Prostate gland (tissue), 2 donors: ENCODE data around the gene RIMS1.

Experiments used
- CTCF ChIP-seq, 4 experiments: fragments of 200-600 bp in 2 of 4; fragments of 450-650 bp in 2 of 4; sonication (generic) in 2 of 4; IDR thresholded peaks; 1 replicate in 3 of 4; 2 replicates in 1 of 4; pipeline ENCODE4 v1.5.1; 2016 to 2019; ENCODE audit warnings: antibody characterized with exemption in 4 of 4, mild to moderate bottlenecking in 2 of 4, moderate library complexity in 2 of 4
- POLR2A ChIP-seq: fragments of 450-650 bp; IDR thresholded peaks from one replicate; pipeline ENCODE4 v1.6.1; 2016; ENCODE audit warnings: antibody characterized with exemption, mild to moderate bottlenecking
- POLR2AphosphoS5 ChIP-seq: sonication (generic); formaldehyde crosslinking; IDR thresholded peaks from one replicate; pipeline ENCODE4 v1.6.1; 2017; ENCODE audit warnings: antibody characterized with exemption

- TF ChIP-seq CTCF (IDR thresholded peaks at IDR 0.05), result no peak
- no peak for TF ChIP-seq POLR2A
- no peak for TF ChIP-seq POLR2AphosphoS5
These were observed 111.0 kb downstream of the RIMS1 start for GRCh38 chr6:71997341-71997740.
